ENCODE measurements around the gene DNAJC11.

The DNAJC11 gene

GRCh38 chr1:6625584-6626149, 75.9 kb downstream of the DNAJC11 start:
- DNase-seq (ENCODE audit: low read depth in 2 of 2, low spot score in 1 of 2): no peak

DNA sequence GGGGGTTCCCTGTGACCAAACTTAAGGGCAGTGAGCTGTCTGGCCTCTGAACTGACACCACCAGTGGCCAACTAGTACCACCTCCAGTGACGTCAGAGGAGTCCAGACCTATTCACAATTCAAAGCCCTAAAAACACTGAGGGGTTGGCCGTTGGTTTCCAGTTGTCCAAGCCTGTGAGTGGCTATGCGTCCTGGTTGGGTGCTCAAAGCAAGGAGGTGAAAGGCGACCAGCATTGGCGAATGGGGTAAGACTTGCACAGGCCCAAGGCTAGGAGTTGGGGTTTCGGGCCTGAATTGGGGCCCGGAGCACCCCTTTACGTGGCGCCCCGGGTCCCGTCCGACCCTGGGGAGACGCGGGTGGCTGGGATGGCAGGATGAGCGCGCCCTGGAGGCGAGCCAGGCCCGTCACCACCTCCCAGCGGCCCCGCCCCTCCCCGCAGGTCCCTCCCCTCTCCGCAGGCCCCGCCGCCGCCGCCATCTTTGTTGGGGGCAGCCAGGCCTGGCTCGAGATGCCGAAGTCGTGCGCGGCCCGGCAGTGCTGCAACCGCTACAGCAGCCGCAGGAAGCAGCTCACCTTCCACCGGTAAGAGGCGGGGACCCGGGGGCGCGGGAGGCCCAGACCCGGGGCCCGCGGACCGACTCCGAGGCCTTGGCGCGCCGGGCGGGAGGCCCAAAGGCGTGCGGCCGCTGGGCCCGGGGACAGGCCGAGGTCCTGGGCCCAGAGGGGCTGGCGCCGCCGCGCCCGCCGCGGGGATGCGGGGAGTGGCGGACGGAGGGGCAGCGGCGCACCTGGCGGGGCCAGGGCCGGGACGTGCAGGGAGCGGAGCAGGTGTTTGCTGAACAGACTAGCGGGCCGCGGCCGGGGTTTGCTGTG, 76.7 kb downstream of the DNAJC11 start, which contains the start of gene THAP3:
THAP3 (plus strand) TSS at position 159 of the 874 bp plus-strand sequence; CDS start at position 510, 351 bp downstream.
- DNase-seq (ENCODE audit: low read depth in 2 of 2, low spot score in 1 of 2): peak; percentile 74 to 80

- no peak for DNase-seq (ENCODE audit: low read depth in 2 of 2, low spot score in 1 of 2)
Measured at GRCh38 chr1:6623269-6623965, 78.2 kb downstream of the DNAJC11 start.

DNA sequence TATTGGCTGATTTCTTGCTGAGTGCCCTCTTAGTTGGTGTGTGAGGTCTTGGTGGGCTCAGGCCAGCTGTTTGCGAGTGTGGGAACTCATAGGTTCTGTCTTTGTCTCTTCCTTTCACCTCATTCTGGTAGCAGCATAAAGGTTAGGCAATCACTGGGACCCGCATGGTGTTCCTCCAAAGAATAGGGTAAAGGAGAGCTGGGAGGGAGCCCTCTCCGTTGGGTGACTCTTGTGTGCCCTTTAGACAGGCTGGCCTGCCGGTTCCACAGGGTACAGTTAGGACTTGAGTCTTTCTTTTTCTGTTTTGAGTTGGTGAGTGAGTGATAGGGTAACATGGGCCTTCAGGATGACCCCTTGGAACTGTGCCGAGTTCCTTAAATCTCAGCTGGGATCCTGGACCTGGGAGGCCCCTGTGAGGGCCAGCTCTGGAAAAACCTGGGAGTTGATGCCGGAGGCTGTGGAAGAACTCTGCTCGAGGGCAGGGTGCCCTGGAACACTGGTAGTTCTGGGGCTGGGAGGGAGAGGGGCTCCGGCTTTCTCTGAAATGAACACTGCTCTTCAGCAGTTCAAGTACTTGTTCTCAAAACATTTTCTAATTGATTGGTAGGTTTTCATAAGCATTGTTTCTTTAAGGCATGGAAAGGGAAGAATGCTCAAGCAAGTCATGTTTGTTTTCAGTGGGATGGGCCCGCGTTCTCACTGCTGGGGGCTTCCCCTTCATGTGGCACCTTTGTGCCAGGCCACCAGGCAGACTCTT, 79.0 kb downstream of the DNAJC11 start:
- no peak for DNase-seq (ENCODE audit: low read depth in 2 of 2, low spot score in 1 of 2)

GRCh38 chr1:6621429-6622391, 79.9 kb downstream of the DNAJC11 start:
- DNase-seq (ENCODE audit: low read depth in 2 of 2, low spot score in 1 of 2): no peak

DNA sequence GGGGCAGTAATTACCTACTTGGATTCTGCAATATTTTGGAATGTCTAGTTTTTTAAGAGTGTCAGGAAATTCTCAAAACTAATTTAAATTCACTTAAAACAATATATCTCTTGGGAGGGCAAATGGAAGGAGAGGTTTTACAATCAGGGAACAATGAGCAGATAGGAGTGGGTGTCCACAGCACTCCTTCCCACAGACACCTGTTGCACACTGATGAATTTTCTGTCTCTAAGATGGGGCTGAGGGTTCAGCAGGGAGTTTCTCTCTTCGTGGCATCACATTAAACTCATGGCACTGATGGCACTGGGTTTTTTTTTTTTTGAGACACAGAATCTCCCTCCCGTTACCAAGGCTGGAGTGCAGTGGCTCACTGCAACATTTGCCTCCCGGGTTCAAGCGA, 82.6 kb downstream of the DNAJC11 start:
- no peak for DNase-seq (ENCODE audit: low read depth in 2 of 2, low spot score in 1 of 2)

DNA sequence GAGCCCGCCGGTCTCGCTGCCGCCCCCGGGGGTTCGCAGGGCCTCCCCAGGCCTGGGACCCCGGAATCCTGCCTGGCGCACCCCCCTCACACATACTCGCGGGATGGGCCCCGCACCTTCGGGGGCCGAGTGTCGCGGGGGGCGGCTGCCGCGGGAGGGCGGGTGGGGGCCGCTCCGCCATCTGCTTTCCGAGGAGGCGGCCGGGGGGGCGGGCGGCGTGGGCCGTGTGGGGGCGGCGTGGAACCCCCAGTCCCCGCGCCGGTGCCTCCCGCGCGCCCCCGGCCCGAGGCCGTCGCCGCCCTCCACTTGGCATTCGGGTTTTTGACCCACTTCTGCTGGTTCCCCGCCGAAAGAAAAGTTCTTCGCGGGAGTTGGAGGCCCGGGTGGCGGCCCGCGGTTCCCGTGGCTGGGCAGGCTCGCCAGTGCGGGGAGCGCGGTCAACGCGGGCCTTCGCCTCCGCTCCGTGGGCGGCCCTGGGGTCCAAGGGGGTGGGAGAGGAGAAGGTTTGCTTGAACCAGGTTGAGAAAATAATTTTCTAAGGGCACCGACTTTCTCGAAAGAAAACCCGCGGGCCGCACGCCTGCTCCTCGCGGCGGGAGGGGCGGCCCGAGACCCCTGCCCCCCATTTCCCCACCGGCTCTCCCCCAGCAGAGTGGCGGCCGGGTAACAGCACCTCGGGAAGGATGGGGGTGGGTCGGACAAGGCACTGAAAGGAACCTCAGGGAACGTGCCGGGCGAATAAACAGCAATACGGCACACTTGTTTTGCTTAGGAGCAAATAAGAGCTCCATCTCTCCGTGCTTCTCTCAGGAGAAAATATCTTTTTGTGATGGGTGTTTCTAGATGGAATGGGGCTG, 86.5 kb downstream of the DNAJC11 start:
- no peak for DNase-seq (ENCODE audit: low read depth in 2 of 2, low spot score in 1 of 2)

- no peak for DNase-seq (ENCODE audit: low read depth in 2 of 2, low spot score in 1 of 2)
Measured at GRCh38 chr1:6614019-6614928, 87.3 kb downstream of the DNAJC11 start.

- DNase-seq (ENCODE audit: low read depth in 2 of 2, low spot score in 1 of 2): peak; percentile 98 to 100
Measured at GRCh38 chr1:6613361-6614018, 88.1 kb downstream of the DNAJC11 start, which contains the start of gene PHF13. Gene PHF13 (plus strand): TSS chr1:6613731. CDS start chr1:6614067, 336 bp downstream.

GRCh38 chr1:6612641-6613360, 88.8 kb downstream of the DNAJC11 start:
- DNase-seq (ENCODE audit: low read depth in 2 of 2, low spot score in 1 of 2): no peak

GRCh38 chr1:6603915-6604558, 97.6 kb downstream of the DNAJC11 start:
- no peak for DNase-seq (ENCODE audit: low read depth in 2 of 2, low spot score in 1 of 2)

DNA sequence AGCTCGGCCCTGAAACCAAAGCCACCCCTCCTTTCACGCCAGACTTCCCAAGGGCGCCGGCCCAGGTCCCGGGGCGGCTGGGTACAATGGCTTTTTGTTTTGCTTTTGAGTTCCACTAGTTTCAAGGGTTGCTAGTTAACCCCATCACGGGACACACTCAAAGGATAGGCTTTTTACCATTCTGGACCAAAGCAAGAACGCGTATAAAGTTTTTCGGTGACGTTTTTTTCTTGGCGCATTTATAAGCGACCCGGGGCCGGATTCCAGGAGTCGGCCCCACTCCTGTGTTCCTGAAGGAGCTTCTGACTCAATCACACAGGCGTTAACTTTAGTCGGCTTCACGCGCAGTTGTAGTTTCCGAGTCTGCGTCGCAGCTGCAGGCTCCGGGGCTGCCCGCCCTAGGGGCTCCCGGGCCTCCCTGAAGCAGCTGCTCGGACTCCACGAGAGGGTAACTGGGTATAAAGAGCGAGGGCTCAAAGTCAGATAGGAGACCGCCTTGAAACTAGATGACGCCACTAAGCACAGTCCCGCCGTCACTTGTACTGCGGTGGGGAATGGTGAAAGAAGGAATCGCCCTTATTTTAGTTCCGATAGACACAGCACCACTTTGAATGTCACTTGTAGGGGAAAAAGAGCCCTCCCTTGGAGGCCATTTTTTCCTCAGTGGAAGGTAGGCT, 98.2 kb downstream of the DNAJC11 start:
- no peak for DNase-seq (ENCODE audit: low read depth in 2 of 2, low spot score in 1 of 2)

DNA sequence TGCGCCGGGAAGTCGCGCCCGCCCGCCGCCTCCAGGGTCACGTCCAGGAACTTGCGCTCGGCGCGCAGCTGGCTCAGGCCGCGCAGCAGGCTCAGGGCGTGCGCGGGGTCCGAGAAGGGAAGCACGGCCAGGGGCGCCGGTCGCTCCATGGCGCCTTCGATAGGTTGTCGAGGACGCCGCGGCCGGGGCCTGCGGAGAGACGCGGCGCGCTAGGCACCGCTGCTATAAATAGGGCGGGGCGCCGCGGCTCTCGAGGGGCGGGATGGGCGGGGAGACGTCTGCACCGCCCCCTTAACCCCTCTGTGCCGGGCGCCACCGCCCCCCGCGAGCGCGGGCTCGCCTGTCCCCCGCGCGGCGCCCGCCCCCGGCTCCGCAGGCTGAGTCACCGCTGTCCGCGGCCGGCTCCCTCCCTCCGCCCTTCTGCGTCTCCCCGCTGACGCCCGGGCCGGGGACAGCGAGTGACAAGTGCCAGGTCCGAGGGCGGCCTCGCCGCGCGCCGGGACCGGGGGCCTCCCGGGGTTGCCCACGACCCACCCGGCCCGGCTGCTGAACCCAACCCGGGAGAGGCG, 98.9 kb downstream of the DNAJC11 start, which contains the start of gene KLHL21:
KLHL21 (minus strand) TSS at position 201 of the 569 bp plus-strand sequence; CDS start at position 149, 52 bp downstream.
- DNase-seq (ENCODE audit: low read depth in 2 of 2, low spot score in 1 of 2): peak; percentile 62 to 87

- no peak for DNase-seq (ENCODE audit: low read depth in 2 of 2, low spot score in 1 of 2)
Measured at GRCh38 chr1:6601923-6602668, 99.5 kb downstream of the DNAJC11 start.
